NT2/D1 (cell line): ENCODE measurements around the gene TSHZ1.

Experiments
- DNase-seq: peaks from one replicate; pipeline ENCODE4 v3.0.0-alpha.2; 2011; ENCODE audit warnings: low read depth, low spot score
- H3K27me3 ChIP-seq: 2 replicates; pipeline ENCODE4 v1.6.0; 2011; ENCODE audit warnings: mild to moderate bottlenecking; ENCODE audit not compliant: insufficient read length, insufficient read depth
- H3K36me3 ChIP-seq: 2 replicates; pipeline ENCODE4 v1.6.1; 2011; ENCODE audit warnings: mild to moderate bottlenecking, low read length, mixed read lengths; ENCODE audit not compliant: insufficient read depth, insufficient read length
- H3K4me1 ChIP-seq: 2 replicates; pipeline ENCODE4 v1.5.1; 2011; ENCODE audit not compliant: insufficient read depth, insufficient read length
- H3K4me3 ChIP-seq: 2 replicates; pipeline ENCODE4 v1.5.1; 2011; ENCODE audit warnings: low read depth; ENCODE audit not compliant: insufficient read length
- H3K9ac ChIP-seq: 2 replicates; pipeline ENCODE4 v1.6.0; 2011; ENCODE audit warnings: low read depth; ENCODE audit not compliant: insufficient read length
- H3K9me3 ChIP-seq: 2 replicates; pipeline ENCODE4 v1.5.1; 2011; ENCODE audit warnings: mild to moderate bottlenecking, low read length; ENCODE audit not compliant: insufficient read depth
- SUZ12 ChIP-seq: IDR thresholded peaks from 2 replicates; pipeline ENCODE4 v1.6.1; 2011; ENCODE audit not compliant: insufficient read length, insufficient read depth; ENCODE audit errors: extremely low read depth
- YY1 ChIP-seq: IDR thresholded peaks from 2 replicates; pipeline ENCODE4 v1.6.1; 2011; ENCODE audit not compliant: insufficient read length, insufficient read depth
- ZNF274 ChIP-seq: IDR thresholded peaks from 2 replicates; pipeline ENCODE4 v1.6.1; 2011; ENCODE audit warnings: mild to moderate bottlenecking, low read depth, low read length

Gene TSHZ1

DNA sequence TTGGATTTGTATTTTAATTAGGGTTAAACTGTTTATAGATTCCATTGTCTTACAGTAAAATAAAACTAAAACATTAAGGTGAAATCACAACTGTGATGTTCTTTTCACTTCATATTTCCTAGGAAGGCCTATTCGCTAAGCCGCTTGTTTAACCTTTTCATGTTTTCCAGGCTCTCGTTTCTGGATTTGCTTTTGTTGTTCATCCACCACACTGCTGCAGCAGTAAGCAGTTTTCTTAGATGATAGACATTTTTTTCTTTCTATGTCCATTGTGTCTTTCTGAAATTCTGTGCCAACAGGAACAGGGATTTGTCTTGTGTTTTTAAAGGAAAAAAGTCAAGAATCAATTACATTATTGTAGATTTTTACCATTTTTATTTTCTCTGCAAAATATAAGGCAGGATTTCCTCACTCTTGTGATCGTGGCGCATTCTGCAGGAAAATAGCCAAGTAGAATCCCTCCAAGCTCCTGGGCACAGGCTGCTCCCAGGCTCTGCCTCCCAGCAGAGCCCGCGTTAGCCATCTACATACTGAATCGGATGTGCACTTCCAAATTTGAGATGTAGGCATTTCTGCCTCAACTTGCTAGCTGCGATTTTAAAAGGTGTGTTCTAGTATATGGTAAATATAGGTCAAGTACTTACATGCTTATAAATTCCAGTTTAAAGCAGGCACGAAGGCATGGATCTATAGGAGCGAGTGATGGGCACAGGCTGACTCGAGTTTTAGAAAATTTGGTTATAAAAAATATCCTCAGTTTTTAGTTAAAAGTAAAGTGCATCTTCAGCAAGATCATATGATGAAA lies 10.2 kb downstream of the TSHZ1 start:
- Histone ChIP-seq H3K27me3 (no peaks in the 10 kb centered on the region), H3K36me3 (no peaks in the 10 kb centered on the region), H3K4me3 (no peak overlapping the region), H3K9me3 (no peaks in the 10 kb centered on the region), H3K4me1 (no peaks in the 10 kb centered on the region), H3K9ac (no peak overlapping the region)
- TF ChIP-seq YY1, result no peak
- no peak for TF ChIP-seq ZNF274
- TF ChIP-seq SUZ12, result no peak
- no peak for DNase-seq

DNA sequence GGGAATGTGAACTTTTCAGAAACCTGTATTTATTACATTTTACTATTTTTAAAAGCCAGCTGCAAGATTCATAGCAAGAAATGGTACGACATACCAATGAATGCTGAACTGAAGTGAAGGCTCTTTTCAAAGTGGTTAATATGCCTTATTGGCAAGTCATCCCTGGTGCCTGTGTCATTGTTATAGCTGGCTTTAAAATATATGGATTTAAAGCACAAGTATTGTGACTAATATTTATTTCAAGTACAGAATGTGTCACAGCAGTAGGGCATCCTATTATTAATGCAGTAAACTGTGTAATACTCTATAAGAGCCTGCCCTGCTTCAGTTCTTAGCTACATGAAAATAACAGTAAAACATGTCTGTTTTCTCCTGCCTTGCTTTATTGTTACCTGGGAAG lies 10.8 kb downstream of the TSHZ1 start:
- Histone ChIP-seq H3K9ac (no peak overlapping the region), H3K4me3 (no peak overlapping the region), H3K27me3 (no peaks in the 10 kb centered on the region), H3K36me3 (no peaks in the 10 kb centered on the region), H3K9me3 (no peaks in the 10 kb centered on the region), H3K4me1 (no peaks in the 10 kb centered on the region)
- TF ChIP-seq ZNF274 (no peak), SUZ12 (no peak), YY1 (no peak)
- DNase-seq, result no peak

DNA sequence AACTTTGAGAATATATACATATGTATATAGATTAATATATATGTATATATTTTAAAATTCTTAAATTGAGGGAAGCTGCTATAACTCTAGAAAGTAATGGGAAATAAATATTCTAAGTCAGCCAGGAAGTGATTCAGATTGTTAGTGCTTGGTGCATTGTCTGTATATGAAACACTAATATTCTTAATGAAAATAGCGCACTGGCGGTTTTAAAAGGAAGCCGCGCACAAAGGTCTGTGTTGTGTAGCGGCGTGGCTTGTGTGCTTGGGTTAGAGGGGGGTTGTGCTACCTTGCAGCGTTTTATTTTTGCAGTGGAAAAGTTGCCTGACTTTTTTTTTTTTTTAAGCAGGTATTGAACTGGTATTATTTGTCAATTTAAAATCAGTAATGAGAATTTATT lies 11.3 kb downstream of the TSHZ1 start:
- Histone ChIP-seq H3K27me3 (no peaks in the 10 kb centered on the region), H3K36me3 (no peaks in the 10 kb centered on the region), H3K4me1 (no peaks in the 10 kb centered on the region), H3K9me3 (no peaks in the 10 kb centered on the region), H3K9ac (no peak overlapping the region), H3K4me3 (no peak overlapping the region)
- no peak for TF ChIP-seq SUZ12
- no peak for TF ChIP-seq ZNF274
- no peak for TF ChIP-seq YY1
- no peak for DNase-seq

DNA sequence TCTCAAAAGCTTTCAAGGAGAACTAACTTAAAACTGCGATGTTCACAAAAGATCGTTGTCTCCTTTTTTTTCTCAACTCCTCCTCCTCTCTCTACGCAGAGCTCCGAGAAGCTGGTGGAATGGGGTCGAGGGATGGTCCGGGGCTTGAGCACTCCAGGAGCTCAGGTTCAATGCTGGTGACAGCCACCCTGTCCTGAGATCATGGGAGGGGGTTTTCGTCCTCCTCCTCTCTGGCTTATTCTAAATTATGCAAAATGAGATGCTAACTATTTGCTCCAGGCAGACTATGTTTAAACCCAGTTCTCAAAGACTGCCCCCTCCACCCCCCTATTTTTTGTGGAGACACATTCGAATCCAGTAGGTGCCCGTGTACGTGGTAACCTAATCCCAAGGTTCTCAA lies 11.8 kb downstream of the TSHZ1 start:
- Histone ChIP-seq H3K36me3 (no peaks in the 10 kb centered on the region), H3K9ac (no peak overlapping the region), H3K4me1 (no peaks in the 10 kb centered on the region), H3K4me3 (no peak overlapping the region), H3K9me3 (no peaks in the 10 kb centered on the region), H3K27me3 (no peaks in the 10 kb centered on the region)
- no peak for TF ChIP-seq YY1
- no peak for TF ChIP-seq SUZ12
- TF ChIP-seq ZNF274, result no peak
- no peak for DNase-seq

DNA sequence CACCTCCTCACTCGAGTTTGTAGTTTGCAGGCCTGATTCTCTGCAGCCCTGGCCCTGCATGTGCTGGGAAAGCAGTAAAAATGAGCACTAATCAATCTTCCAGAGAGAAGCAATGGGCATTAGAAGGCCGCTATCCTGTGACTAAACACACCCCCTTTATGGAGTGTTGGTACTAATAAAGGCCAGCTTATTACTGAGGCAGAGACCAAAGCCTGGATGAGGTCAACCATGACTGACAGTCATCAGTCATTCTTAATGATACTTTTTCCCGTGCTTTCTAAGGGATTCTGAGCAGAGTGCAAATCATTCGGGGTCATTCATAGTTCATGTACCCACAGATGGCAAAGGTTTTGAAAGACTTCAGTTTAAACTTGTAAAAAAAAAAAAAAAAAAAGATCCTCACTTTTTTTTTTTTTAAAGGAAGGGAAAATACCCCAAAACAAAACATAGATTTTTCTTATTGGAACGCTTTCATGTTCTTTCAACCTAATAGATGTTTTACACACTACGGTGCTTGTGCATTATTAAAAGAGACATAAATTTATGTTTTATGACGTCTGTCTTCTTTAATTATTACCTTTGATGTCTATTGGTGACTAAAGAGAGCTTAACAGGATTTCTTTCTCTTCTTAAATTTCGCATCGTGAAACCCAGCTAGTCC lies 13.2 kb downstream of the TSHZ1 start:
- DNase-seq, result no peak
- H3K36me3 ChIP-seq, result no peaks in the 10 kb centered on the region
- H3K9ac ChIP-seq, result no peak overlapping the region
- H3K4me3 ChIP-seq, result no peak overlapping the region
- H3K4me1 ChIP-seq, result no peaks in the 10 kb centered on the region
- no peaks in the 10 kb centered on the region for H3K9me3 ChIP-seq
- no peak for TF ChIP-seq YY1
- no peak for TF ChIP-seq SUZ12
- TF ChIP-seq ZNF274, result no peak
- H3K27me3 ChIP-seq, result no peaks in the 10 kb centered on the region

DNA sequence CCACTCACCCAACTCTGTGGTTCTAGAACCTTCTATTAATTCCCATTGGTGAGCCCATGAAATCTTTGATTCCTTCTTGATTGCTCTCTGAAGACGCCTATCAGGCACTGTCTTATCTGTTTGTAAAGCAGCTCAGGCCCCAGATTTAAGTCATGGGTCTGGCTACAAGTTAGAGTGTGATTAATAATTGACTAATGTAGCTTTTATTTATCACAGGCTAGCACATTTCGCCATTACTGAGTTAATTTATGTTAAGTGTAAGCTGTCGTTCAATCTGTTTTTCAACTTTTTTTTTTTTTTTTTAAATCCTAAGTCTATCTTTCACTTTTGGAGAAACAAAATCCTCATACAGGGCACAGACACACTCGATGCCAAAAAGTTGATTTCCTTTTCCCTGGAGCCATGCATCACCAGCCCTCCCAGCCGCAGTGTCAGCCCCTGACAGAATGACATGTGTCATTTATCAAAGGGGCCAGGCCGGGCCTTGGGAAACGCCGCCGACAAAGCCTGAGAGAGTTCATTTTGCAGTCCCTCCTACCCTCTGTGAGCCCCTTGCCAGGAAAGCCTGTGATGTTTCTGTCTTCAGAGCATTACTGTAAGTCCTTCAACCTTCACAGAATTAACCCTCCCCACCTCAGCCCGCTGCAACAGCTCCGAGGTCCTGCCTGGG lies 15.8 kb downstream of the TSHZ1 start:
- Histone ChIP-seq H3K27me3 (no peaks in the 10 kb centered on the region), H3K9ac (no peak overlapping the region), H3K4me3 (no peak overlapping the region), H3K9me3 (no peaks in the 10 kb centered on the region), H3K36me3 (no peaks in the 10 kb centered on the region), H3K4me1 (no peaks in the 10 kb centered on the region)
- TF ChIP-seq YY1 (no peak), ZNF274 (no peak), SUZ12 (no peak)
- no peak for DNase-seq

DNA sequence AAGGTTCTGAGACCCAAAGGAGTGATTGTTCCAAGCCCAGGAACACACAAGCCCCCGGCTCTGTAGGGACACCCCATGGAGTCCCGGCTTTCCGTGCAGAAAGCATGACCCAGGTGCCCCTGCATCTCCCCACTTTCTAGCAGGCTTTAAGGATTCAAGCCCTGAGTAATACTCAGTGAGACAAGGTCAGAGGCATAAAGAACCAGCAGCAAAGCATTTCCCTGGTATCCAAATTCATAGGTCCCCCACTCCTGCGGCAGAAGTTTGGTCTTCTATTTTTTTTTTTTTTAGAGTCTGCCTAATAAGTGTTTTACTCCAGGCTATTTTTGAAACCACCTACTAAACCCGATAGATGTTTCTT lies 16.3 kb downstream of the TSHZ1 start:
- Histone ChIP-seq H3K9ac (no peak overlapping the region), H3K4me3 (no peak overlapping the region), H3K4me1 (no peaks in the 10 kb centered on the region), H3K27me3 (no peaks in the 10 kb centered on the region), H3K9me3 (no peaks in the 10 kb centered on the region), H3K36me3 (no peaks in the 10 kb centered on the region)
- no peak for DNase-seq
- TF ChIP-seq YY1 (no peak), SUZ12 (no peak), ZNF274 (no peak)
